Measurements from ENCODE around the gene KLK3. TPM values are rescaled to one million over a fixed set of nuclear protein-coding genes. Genes with fewer than 3 reads are reported as not detected.

Gene KLK3
- total and polyA plus RNA-seq, 7 donors = 1.8 to 4.2 (median 3.0) TPM; not detected in 4

GRCh38 chr19:50880241-50880640 lies 25.5 kb downstream of the KLK3 start:
- Histone ChIP-seq H3K27me3 (peaks cover 0 to 41% (median 14%) of the 10 kb centered on the region in 3 donors), H3K4me1 (no peaks in the 10 kb centered on the region), H3K36me3 (no peaks in the 10 kb centered on the region), H3K9me3 (no peaks in the 10 kb centered on the region), H3K4me3 (no peak overlapping the region), H3K27ac (no peak overlapping the region)
- TF ChIP-seq EP300 (IDR thresholded peaks at IDR 0.05) (no peak), POLR2A (IDR thresholded peaks at IDR 0.05) (no peak), CTCF (IDR thresholded peaks at IDR 0.05) (no peak), POLR2AphosphoS5 (IDR thresholded peaks at IDR 0.05) (no peak)
- intact Hi-C loops (cut with DNase I) = no loop called here
- 54 to 72% methylated on average over 5 of the region's 5 CpGs for WGBS, 2 donors
- no peak for DNase-seq

- intact Hi-C loops (cut with DNase I) = no loop called here
- no peaks in the 10 kb centered on the region for H3K4me1 ChIP-seq
- DNase-seq = no peak
- H3K36me3 ChIP-seq = no peaks in the 10 kb centered on the region
- TF ChIP-seq CTCF (IDR thresholded peaks at IDR 0.05) (no peak), POLR2AphosphoS5 (IDR thresholded peaks at IDR 0.05) (no peak), EP300 (IDR thresholded peaks at IDR 0.05) (no peak), POLR2A (IDR thresholded peaks at IDR 0.05) (no peak)
- no peak overlapping the region for H3K27ac ChIP-seq
- no peak overlapping the region for H3K4me3 ChIP-seq
- WGBS, 2 donors = 69 to 83% methylated on average over 3 of the region's 3 CpGs
- H3K27me3 ChIP-seq = peaks cover 0 to 27% (median 11%) of the 10 kb centered on the region in 3 donors
- no peaks in the 10 kb centered on the region for H3K9me3 ChIP-seq
Measured at GRCh38 chr19:50882188-50882587, 27.5 kb downstream of the KLK3 start.

- no peak overlapping the region for H3K4me3 ChIP-seq
- peaks cover 0 to 6% (median under 1%) of the 10 kb centered on the region in 4 donors for H3K4me1 ChIP-seq
- intact Hi-C loops (cut with DNase I) = no loop called here
- no peak for DNase-seq
- H3K27me3 ChIP-seq = peaks cover 0 to 7% (median 0%) of the 10 kb centered on the region in 3 donors
- 13 to 46% methylated on average over 3 of the region's 3 CpGs for WGBS, 2 donors
- no peaks in the 10 kb centered on the region for H3K9me3 ChIP-seq
- no peaks in the 10 kb centered on the region for H3K36me3 ChIP-seq
- peak overlapping the region in 2 of 4 donors; percentile 51 to 58 for H3K27ac ChIP-seq
- TF ChIP-seq EP300 (IDR thresholded peaks at IDR 0.05) (peak in 1 of 4 donors; percentile 37), CTCF (IDR thresholded peaks at IDR 0.05) (no peak), POLR2AphosphoS5 (IDR thresholded peaks at IDR 0.05) (peak in 2 of 4 donors; percentile 54 to 60), POLR2A (IDR thresholded peaks at IDR 0.05) (no peak)
Measured at GRCh38 chr19:50889638-50890037, 34.9 kb downstream of the KLK3 start.

- 48 to 71% methylated on average over 5 of the region's 5 CpGs for WGBS, 2 donors
- H3K36me3 ChIP-seq = no peaks in the 10 kb centered on the region
Measured at GRCh38 chr19:50890422-50891252, 35.9 kb downstream of the KLK3 start.

More at GRCh38 chr19:50890422-50891252, 35.9 kb downstream of the KLK3 start:
- H3K4me3 ChIP-seq = no peak overlapping the region
- H3K4me1 ChIP-seq = peaks cover 0 to 6% (median 2%) of the 10 kb centered on the region in 4 donors
- H3K27me3 ChIP-seq = peaks cover 0 to 12% (median 0%) of the 10 kb centered on the region in 3 donors
- no peak for DNase-seq
- H3K27ac ChIP-seq = peak overlapping the region in 2 of 4 donors; percentile 51 to 58
- H3K9me3 ChIP-seq = no peaks in the 10 kb centered on the region
- no peak for TF ChIP-seq EP300 (IDR thresholded peaks at IDR 0.05)
- no peak for TF ChIP-seq POLR2A (IDR thresholded peaks at IDR 0.05)
- TF ChIP-seq POLR2AphosphoS5 (IDR thresholded peaks at IDR 0.05) = no peak
- no peak for TF ChIP-seq CTCF (IDR thresholded peaks at IDR 0.05)
- intact Hi-C loops (cut with DNase I) = no loop called here

Measured in sigmoid colon (tissue), 7 donors.